HL-60 (cell line): ENCODE data around the gene FGF21.
A peak's percentile ranks its signal among the peaks of the same experiment; 100 is the strongest.

Source experiments
- DNase-seq, 2 experiments: peaks; one replicate each; pipeline ENCODE4 v3.0.0-alpha.2; 2010 to 2020; ENCODE audit warnings: low read depth in 1 of 2, low spot score in 1 of 2
- H3K27ac ChIP-seq: fragments of 250-450 bp; sonication (Bioruptor Pico); replicated peaks from 2 replicates; pipeline ENCODE4 v1.5.1; 2020; ENCODE audit warnings: mild to moderate bottlenecking, moderate library complexity
- H3K27me3 ChIP-seq: fragments of 250-450 bp; sonication (Bioruptor Pico); 2 replicates; pipeline ENCODE4 v1.5.1; 2021; ENCODE audit warnings: mild to moderate bottlenecking, moderate library complexity; ENCODE audit not compliant: insufficient read depth, poor library complexity, severe bottlenecking
- H3K4me3 ChIP-seq: replicated peaks from 2 replicates; pipeline ENCODE4 v1.5.1; 2011; ENCODE audit warnings: mild to moderate bottlenecking, control low read depth, low read length; ENCODE audit not compliant: insufficient read depth
- GABPA ChIP-seq: IDR thresholded peaks from 2 replicates; pipeline ENCODE4 v1.6.1; 2012; ENCODE audit warnings: low read depth
- POLR2AphosphoS5 ChIP-seq: IDR thresholded peaks from 2 replicates; pipeline ENCODE4 v1.6.1; 2012; ENCODE audit warnings: low read depth
- SPI1 ChIP-seq: IDR thresholded peaks from 2 replicates; pipeline ENCODE4 v1.6.1; 2012; ENCODE audit warnings: low read depth, mild to moderate bottlenecking, borderline replicate concordance
- TF ChIP-seq, protein P1 (sequence below): IDR thresholded peaks from one replicate; pipeline ENCODE4 v1.5.1; 2011; ENCODE audit warnings: low read length, control low read depth, inconsistent platforms; ENCODE audit not compliant: insufficient read depth
- TF ChIP-seq, protein P2 (sequence below): IDR thresholded peaks from 2 replicates; pipeline ENCODE4 v1.6.1; 2012; ENCODE audit warnings: low read depth; ENCODE audit not compliant: insufficient replicate concordance

Gene FGF21

DNA sequence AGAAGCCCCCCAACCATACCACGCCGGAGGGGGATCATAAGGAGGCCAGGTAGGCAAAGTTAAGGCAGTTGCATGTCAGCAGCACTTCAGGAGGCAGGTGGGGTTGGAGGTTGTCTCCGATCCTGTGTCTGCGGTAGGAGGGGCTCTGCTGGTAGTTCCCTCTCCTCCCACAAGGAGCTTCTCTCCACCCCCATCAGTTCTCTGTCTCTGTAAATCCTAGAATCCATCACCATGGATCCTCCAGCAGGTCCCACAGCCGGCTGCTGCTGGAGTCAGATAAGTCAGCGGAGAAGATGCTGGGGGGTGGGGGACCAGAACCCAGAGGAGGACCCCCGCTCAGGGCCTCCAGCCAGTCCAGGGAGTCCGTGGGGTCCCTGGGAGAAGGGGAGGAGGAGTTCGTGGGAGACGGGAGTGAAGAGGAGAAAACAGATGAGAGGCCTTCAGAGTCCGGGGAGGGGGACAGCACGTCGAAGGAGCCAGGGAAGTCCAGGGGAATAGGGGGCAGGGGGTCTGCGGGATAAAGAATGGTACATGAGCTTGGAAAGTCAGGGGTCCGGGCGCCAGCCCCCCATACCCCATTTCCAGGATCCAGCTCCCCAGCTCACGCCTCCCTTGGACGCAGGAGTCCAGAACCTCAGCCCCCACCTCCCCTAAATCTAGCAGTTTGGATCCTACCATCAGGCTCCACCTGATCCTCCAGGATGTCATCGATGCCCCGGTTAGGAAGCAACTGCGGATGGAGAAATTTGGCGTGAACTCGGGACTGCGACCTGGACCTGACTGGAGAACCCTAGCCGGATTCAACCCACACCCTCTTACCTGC, 42.1 kb upstream of the FGF21 start:
- no peak overlapping the region for H3K27ac ChIP-seq
- no peaks in the 10 kb centered on the region for H3K27me3 ChIP-seq
- DNase-seq = no peak
- TF ChIP-seq, protein P1, sequence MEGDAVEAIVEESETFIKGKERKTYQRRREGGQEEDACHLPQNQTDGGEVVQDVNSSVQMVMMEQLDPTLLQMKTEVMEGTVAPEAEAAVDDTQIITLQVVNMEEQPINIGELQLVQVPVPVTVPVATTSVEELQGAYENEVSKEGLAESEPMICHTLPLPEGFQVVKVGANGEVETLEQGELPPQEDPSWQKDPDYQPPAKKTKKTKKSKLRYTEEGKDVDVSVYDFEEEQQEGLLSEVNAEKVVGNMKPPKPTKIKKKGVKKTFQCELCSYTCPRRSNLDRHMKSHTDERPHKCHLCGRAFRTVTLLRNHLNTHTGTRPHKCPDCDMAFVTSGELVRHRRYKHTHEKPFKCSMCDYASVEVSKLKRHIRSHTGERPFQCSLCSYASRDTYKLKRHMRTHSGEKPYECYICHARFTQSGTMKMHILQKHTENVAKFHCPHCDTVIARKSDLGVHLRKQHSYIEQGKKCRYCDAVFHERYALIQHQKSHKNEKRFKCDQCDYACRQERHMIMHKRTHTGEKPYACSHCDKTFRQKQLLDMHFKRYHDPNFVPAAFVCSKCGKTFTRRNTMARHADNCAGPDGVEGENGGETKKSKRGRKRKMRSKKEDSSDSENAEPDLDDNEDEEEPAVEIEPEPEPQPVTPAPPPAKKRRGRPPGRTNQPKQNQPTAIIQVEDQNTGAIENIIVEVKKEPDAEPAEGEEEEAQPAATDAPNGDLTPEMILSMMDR = no peak
- no peak for TF ChIP-seq GABPA
- no peak for TF ChIP-seq POLR2AphosphoS5
- TF ChIP-seq, protein P2, sequence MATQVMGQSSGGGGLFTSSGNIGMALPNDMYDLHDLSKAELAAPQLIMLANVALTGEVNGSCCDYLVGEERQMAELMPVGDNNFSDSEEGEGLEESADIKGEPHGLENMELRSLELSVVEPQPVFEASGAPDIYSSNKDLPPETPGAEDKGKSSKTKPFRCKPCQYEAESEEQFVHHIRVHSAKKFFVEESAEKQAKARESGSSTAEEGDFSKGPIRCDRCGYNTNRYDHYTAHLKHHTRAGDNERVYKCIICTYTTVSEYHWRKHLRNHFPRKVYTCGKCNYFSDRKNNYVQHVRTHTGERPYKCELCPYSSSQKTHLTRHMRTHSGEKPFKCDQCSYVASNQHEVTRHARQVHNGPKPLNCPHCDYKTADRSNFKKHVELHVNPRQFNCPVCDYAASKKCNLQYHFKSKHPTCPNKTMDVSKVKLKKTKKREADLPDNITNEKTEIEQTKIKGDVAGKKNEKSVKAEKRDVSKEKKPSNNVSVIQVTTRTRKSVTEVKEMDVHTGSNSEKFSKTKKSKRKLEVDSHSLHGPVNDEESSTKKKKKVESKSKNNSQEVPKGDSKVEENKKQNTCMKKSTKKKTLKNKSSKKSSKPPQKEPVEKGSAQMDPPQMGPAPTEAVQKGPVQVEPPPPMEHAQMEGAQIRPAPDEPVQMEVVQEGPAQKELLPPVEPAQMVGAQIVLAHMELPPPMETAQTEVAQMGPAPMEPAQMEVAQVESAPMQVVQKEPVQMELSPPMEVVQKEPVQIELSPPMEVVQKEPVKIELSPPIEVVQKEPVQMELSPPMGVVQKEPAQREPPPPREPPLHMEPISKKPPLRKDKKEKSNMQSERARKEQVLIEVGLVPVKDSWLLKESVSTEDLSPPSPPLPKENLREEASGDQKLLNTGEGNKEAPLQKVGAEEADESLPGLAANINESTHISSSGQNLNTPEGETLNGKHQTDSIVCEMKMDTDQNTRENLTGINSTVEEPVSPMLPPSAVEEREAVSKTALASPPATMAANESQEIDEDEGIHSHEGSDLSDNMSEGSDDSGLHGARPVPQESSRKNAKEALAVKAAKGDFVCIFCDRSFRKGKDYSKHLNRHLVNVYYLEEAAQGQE = no peak
- no peak for TF ChIP-seq SPI1
- H3K4me3 ChIP-seq = peak overlapping the region; percentile 61

DNA sequence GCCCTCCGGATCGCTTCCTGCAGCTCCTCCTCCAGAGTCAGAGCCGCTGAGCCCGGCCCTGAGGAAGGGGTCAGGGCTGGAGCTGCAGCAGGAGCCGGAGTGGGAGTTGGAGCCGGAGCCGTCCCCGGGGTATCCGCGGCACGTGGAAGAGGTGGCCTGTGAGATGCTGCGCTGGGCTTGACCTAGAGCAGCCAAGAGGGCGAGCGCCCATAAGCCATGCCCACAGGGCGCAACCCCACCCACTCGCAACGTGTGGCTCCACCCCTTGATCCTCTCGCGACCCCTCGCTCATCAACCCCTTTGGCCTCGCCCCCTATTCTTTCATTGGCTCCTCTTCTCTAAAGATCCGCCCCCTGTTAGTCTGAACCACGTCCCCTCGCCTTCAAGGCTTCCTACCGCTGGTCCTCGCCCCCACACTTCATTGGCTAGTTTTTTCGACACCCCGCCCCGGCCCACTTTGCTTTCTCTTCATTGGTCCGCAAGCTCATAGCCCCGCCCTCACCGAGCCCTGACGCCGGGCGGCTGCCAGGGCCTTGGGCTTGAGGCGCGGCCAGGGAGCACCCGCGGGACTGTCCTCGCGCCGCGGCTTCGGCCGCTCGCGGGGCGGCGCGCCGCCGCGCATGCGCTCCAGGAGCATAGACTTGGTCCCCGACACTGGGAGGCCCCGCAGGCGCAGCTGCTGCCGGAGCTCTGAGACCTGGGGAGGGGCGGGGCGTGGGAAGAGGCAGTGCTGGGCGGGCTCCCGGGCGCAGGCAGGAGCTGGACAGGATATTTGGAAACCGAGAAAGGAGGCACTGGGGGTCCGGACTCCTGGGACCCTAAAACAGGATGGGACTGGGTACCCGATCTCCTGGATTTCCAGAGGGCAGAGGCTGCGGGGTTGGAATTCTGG, 41.2 kb upstream of the FGF21 start:
- no peaks in the 10 kb centered on the region for H3K27me3 ChIP-seq
- peak; percentile 96 to 98 for DNase-seq
- peak overlapping the region; percentile 45 for H3K27ac ChIP-seq
- H3K4me3 ChIP-seq = peak overlapping the region; percentile 61
- TF ChIP-seq GABPA = no peak
- TF ChIP-seq, protein P1 = no peak
- TF ChIP-seq, protein P2 = no peak
- TF ChIP-seq SPI1 = no peak
- no peak for TF ChIP-seq POLR2AphosphoS5

DNA sequence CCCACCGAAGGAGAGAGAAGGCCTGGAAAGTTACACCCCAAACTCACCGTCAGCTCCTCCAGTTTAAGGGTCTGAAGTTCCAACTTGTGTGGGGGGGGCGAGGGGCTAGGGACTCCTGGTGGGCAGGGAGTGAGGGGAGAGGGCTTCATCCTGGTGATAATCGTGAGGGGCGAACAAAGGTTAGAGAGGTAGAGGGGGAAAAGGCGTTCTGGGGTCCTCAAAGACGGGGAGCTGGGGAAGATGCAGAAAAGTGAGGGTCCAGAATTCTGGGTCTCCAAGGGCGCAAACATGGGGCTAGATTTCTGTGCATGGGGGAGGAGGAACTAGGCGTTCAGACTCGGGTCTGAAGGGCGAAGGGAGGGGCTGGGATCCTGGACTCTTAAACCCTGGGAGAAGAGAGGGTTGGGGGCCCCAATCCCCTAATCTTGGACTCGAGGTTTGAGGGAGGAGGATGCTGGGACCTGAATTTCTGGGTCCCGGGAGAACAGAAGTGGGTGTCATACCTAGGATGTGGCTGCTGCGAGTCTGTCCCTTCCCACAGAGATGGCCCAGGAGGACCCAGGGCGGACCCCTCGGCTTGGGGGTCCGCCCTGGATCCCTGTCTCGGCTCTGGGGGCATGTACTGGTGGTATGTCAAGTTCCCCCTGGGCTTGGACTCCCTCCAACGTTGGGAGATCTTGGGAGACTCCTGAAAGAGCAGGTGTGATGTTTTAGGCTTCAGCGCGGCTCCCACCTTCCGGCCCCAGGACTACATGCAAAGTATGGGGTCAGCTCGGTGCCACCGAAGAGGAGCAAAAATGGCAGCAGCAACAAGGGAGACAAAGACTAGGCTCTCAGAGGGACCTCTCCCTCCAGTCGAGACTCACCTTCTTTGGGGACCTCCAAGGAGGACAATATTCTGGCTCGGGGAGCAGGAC, 40.3 kb upstream of the FGF21 start:
- Histone ChIP-seq H3K4me3 (peak overlapping the region; percentile 61), H3K27ac (peak overlapping the region; percentile 45)
- TF ChIP-seq POLR2AphosphoS5 (no peak), GABPA (no peak), SPI1 (no peak)
- TF ChIP-seq, protein P1 = no peak
- TF ChIP-seq, protein P2 = no peak

More for the DNA sequence above, 40.3 kb upstream of the FGF21 start:
- DNase-seq = no peak
- no peaks in the 10 kb centered on the region for H3K27me3 ChIP-seq
